ENCODE data around the gene SENP5. TPM values are rescaled to one million over a fixed set of nuclear protein-coding genes. Genes with fewer than 3 reads are reported as not detected.
A peak's percentile ranks its signal among the peaks of the same experiment; 100 is the strongest.
"Not testable (repeated sequence)": the region's sequence is repeated elsewhere in the genome, so short reads cannot be mapped to it uniquely, and the experiment has no call there.

Gene SENP5
- total RNA-seq, 4 donors from 2014 or later, result 25.2 to 32.5 (median 28.7) TPM

GRCh38 chr3:196941729-196942225, 74.1 kb downstream of the SENP5 start:
- peak overlapping the region; percentile 100 for H3K4me3 ChIP-seq (ENCODE audit: low read depth, poor library complexity, severe bottlenecking)
- TF ChIP-seq POLR2A (IDR thresholded peaks at IDR 0.05), result no peak
- no peak for TF ChIP-seq CTCF (IDR thresholded peaks at IDR 0.05)
- DNase-seq (ENCODE audit: low spot score in 2 of 2), result peak in 1 of 2 donors; percentile 29
- intact Hi-C loops (cut with DNase I; ENCODE audit: low total_unique reads), result no loop called here
- WGBS, 2 donors, result 1 to 2% methylated on average over 25 to 26 of the region's 31 CpGs

- TF ChIP-seq POLR2A (IDR thresholded peaks at IDR 0.05) (no peak), CTCF (IDR thresholded peaks at IDR 0.05) (peak in 1 of 3 donors; percentile 41)
- peak; percentile 97 to 100 for DNase-seq (ENCODE audit: low spot score in 2 of 2)
- H3K4me3 ChIP-seq (ENCODE audit: low read depth, poor library complexity, severe bottlenecking), result peak within 1 kb of the TSS; percentile 100
- intact Hi-C loops (cut with DNase I; ENCODE audit: low total_unique reads), result no loop called here
- 0 to 1% methylated on average over 38 to 60 of the region's 77 CpGs for WGBS, 2 donors
Observed at GRCh38 chr3:196942226-196942914, 74.7 kb downstream of the SENP5 start, which contains the start of gene NCBP2. NCBP2 (minus strand) TSS chr3:196942528; CDS start chr3:196942503, 25 bp downstream.

GRCh38 chr3:196942915-196943277, 75.2 kb downstream of the SENP5 start:
- DNase-seq (ENCODE audit: low spot score in 2 of 2), result no peak
- 1 to 2% methylated on average over 8 to 13 of the region's 25 CpGs for WGBS, 2 donors
- H3K4me3 ChIP-seq (ENCODE audit: low read depth, poor library complexity, severe bottlenecking), result peak overlapping the region; percentile 100
- TF ChIP-seq POLR2A (IDR thresholded peaks at IDR 0.05) (no peak), CTCF (IDR thresholded peaks at IDR 0.05) (no peak)
- intact Hi-C loops (cut with DNase I; ENCODE audit: low total_unique reads), result no loop called here

- not testable (repeated sequence) for DNase-seq (ENCODE audit: low spot score in 2 of 2); H3K4me3 ChIP-seq (ENCODE audit: low read depth, poor library complexity, severe bottlenecking)
- 69 to 75% methylated on average over 14 of the region's 14 CpGs for WGBS, 2 donors
Observed at GRCh38 chr3:196944037-196944790, 76.5 kb downstream of the SENP5 start.

GRCh38 chr3:196947136-196947859, 79.6 kb downstream of the SENP5 start:
- no peak for TF ChIP-seq POLR2A (IDR thresholded peaks at IDR 0.05)
- TF ChIP-seq CTCF (IDR thresholded peaks at IDR 0.05), result no peak
- no peak overlapping the region for H3K4me3 ChIP-seq (ENCODE audit: low read depth, poor library complexity, severe bottlenecking)
- intact Hi-C loops (cut with DNase I; ENCODE audit: low total_unique reads), result no loop called here
- peak in 1 of 2 donors; percentile 66 for DNase-seq (ENCODE audit: low spot score in 2 of 2)
- WGBS, 2 donors, result 78 to 79% methylated on average over 10 of the region's 10 CpGs

More at GRCh38 chr3:196944037-196944790, 76.5 kb downstream of the SENP5 start:
- intact Hi-C loops (cut with DNase I; ENCODE audit: low total_unique reads), result not testable (repeated sequence)
